Fibroblast of skin of right biceps (primary cell): ENCODE results near the gene NUP50.

Experiments
- DNase-seq: peaks from one replicate; pipeline ENCODE4 v3.0.0-alpha.2; 2013

Gene NUP50

DNA sequence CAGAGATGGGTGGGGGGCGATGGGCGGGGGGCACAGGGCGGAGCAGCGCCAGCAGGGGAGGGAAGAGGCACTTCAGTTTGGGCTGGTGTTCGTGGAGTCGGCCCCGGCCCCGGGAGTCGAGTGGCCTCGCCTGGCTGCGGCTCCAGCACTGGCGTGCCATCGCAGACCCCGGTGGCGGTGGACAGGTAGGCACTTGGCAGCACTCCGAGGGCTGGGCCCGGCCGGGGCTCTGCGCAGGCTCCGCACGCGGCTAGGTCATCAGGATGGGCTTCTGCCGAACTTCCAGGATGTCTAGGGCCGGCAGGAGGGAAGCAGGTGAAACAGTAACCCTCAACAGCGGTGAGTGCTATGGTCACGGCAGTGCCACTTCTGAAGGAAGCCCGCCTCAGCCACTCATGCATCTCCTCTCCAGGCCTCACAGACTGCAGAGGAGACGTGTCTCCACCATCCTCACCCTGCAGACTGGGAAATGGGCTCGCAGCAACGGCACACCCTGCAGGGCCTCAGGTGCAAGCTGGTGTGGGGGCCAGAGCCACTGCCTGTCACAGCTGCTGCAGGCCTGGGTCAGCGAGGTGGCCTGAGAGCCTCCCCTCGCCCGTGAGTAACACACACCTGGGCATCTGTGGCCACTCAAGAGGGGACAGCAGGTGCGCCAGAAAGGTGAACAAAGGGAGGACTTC, 33.3 kb downstream of the NUP50 start:
- no peak for DNase-seq

DNA sequence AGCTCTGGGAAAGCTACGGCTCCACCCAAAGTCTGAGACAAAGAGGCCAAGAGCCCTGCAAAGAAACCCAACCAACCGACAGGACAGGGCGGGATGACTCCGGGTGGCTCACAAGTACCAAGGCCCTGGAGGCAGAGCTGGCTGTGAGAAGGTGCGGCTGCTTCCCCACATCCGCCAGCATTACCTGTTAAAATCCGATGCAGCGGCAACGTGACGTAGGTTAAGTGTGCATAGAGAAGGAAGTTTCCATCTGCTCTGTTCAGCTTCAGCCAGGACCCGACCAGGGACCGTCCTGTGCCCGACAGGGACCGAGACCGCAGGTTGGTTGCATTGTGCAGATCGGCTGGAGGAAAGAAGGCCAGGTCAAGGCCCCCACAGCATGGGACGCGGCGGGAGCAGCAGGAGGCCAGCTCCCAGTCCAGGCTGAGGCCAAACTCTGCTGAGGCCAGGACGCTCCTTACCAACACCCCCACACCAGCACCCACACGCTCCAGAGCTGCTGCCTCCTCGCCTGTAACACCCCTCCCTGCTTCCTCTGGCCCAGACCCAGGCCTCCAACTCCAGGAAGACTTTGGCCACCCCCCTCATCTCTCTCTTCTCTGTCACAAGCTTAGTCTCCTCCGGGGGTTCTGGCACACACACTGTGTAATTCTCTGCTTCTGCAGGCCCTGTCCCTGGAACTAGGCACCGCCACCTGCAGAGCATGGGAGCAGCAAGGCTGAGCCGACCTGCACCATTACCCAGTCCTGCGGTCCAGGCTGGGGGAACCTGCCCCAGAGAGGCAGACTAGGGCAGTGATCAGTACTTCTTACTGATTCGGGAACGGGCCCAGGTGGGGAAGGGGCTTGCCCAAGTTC, 34.1 kb downstream of the NUP50 start:
- no peak for DNase-seq

GRCh38 chr22:45198463-45198795, 34.7 kb downstream of the NUP50 start:
- no peak for DNase-seq

DNA sequence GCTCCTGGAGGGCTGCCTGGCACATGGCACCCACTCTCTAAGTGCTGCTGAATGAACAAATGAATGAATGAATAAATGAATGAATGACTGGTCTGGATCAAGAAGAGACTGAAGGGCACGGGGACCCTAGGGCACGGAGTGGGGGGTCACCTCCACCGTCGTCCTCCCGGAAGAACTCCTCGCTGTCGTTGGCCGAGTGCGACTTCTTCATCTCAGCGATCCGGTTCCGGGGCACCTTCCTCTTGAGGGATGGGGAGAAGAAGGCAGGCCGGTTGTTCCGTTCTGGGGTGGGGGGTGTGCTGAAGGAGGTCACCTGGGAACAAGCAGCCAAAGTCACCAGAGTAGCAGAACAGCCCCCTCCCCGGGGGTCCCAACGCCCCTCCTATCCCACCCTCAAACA, 36.0 kb downstream of the NUP50 start:
- no peak for DNase-seq

DNA sequence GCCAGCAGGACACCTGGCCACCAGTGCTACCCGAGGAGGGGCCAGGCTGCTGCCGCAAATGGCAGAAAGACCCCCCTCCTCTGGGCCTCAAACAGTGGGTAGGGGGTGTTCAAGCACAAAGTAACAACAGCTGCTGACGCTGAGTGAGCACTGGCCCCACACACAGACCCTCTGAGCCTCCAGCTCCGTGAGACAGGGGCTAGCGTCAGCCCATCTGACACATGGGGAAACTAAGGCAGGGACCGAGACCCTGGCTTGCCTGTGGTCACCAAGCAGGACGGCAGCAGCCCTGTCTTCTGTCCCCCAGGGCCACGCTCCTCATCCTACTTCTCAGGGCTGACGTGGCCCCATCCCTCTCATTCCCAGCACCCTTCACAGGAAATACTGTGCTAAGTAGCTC, 36.5 kb downstream of the NUP50 start:
- no peak for DNase-seq

- DNase-seq, result peak; percentile 45
These were observed 37.3 kb downstream of the NUP50 start for GRCh38 chr22:45200860-45201511.

DNA sequence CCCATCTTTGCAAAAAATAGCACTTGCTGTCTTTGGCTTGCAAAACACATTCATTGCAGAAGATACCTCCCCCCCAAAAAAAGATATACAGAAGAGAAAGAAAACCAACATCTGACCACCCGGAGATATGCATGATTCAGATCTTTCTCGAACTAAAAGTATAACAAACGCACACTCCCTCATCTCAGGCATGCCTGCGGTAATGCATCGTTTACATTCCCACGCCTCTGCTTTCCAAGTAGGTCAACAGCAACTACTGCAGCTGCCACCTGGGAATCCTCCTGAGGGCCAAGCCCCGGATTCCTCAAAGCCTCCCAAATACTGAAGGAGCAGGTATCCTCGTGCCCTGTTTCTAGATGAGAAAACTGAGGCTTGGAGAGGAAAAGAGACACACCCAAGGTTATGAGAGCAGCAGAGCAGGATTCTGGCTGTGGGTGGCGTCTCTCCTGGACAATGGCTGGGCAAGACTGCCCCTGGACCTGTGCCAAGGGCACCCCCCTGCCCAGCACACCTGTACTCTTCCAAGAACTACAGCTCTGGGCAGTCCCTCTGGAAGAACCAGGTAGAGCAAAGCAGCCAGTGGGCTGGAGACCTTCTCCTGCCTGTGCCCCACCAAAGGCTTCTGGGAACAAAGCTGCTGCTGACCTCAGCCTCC, 38.1 kb downstream of the NUP50 start:
- DNase-seq, result peak; percentile 83

- no peak for DNase-seq
These were observed 38.8 kb downstream of the NUP50 start for GRCh38 chr22:45202333-45203149.

- no peak for DNase-seq
These were observed 39.6 kb downstream of the NUP50 start for GRCh38 chr22:45203150-45203951.

DNA sequence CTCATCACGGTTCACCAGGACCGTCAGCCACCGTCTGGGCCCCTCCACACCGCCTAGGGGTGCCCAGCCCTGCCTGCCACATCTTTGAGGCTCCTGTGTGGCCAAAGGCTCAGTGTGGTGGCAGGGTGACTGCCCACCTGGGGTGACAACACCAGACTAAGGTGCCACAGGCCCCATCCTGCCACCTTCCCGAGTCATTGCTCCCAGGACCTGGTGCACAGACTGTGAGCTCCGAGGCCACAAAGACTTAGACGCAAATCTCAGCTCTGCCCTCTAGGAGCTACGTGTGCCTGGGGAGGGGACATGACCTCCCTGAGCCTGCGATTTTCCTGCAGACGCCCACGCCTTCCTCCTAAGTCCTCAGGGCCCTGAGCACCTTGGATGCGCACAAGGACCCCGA, 40.5 kb downstream of the NUP50 start:
- no peak for DNase-seq

DNA sequence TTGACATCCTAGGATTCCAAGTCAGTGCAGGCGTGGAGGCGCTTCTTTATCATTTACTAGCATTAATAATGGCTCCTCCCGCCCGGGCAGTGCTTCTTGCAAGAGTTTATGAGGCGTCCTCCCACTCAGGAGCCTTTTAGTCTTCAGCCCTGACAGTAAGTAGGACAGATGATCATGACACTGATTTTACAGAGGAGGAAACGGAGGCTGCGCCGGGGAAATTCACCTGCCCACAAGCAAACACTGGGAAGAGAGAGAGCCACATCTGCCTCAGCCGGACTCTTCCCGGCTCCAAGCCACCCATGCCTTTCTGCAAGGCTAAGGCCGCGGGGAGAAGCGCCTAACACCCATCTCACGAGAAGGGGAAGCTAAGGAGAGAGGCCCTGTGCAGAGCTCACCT, 41.1 kb downstream of the NUP50 start:
- no peak for DNase-seq

DNA sequence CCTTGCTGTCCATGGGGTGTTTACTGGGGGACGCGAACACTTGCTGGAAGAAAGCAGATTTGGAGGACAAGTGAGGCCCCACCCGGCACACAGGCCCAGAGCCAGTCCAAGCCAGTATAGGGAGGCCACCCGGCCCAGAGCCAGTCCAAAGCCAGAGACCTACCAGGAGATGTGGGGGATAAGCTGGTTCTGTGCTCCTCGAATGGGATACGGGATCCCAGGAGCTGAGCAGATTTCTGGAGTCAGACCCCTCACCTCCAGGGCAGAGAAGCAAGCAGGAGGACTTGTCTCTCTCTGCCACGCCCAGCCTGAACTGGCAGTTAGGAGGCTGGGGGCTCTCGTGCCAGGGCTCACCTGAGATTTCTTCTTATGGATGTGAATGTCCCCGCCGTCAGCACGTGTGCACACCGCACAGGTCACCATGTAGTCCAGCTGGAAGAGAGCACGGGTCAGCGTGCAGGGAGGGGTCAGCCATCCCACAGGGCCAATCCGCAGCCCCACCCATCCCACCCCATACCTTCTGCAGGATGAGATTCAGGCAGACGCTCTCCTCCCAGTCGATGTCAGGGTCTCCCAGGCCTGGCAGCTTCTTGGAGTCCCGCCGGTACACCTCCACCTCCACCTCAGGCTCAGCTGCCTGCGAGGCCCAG, 41.7 kb downstream of the NUP50 start:
- DNase-seq, result no peak

DNA sequence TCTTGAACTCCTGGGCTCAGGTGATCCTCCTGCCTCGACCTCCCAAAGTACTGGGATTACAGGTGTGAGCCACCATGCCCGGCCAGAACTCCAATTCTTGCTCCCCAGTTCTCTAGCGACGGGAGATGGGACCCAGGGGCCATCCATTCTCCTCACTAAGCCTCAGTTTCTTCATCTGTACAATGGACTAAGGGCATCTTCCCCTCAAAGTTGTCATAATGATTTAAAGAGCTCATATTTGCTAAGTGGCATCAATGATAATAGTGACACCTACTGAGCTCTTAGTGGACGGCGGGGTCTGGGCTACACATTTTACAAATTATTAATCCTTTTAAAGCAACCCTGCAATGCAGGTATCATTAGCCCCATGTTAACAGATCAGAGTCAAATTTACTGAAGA, 42.5 kb downstream of the NUP50 start:
- DNase-seq, result no peak

DNA sequence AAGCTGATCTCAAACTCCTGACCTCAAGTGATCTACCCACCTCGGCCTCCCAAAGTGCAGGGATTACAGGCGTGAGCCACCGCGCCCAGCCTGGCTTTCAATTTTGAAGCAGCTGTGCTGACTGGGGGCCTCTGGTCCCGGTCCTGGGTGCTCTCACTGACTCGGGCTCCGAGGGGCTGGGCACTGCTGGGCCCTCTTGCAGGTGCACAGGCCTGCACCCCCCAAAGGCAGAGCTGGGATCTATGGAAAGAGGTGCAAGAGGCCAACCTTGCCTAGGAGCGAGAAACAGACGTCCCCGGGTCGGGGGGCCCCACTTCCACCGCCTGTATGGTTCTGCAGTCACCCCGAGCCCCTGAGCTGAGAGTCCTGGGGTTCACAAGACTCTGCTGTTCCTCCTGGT, 43.8 kb downstream of the NUP50 start:
- DNase-seq, result no peak

GRCh38 chr22:45207981-45208664, 44.4 kb downstream of the NUP50 start:
- DNase-seq, result peak; percentile 70

- no peak for DNase-seq
These were observed 44.9 kb downstream of the NUP50 start for GRCh38 chr22:45208696-45208992.

DNA sequence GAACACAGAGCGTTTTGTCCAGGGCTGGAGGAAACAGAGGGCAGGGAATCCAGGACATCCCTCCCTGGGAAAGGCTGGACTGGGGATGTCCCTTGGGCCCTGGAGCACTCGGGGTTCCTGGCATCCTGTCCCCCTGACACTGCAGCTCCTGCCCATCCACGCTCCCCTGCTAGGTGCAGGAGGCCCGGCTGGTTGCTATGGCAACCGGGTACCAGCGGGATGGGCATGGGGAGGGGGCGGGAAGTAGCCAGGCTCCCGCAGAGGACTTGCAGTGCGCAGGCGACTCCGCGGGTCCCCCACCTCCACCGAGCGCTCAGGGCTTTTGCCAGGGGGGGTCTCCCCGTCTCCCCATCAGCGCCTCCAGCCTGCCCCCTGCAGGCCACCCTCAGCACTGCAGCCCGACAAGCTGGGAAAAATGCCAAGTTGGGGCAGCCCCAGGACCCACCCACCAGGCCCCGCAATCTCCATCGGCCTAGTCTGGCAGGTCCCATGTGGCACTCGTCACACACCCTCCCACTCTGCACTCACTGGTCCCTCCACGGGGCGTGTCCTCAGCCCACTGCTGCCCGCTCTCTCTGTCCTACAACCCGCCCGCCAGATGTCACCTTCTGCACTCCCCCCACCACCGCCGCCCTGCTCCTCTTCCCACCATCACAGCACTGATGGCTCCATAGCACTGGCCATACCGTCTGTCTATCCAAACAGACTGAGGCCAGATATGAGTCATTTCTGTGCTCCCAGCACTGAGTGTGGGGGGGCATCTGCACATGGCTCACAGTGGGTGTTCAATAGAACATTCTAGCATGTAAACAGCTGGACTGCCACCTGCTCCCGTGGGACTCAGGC, 45.5 kb downstream of the NUP50 start:
- DNase-seq, result peak; percentile 78

DNA sequence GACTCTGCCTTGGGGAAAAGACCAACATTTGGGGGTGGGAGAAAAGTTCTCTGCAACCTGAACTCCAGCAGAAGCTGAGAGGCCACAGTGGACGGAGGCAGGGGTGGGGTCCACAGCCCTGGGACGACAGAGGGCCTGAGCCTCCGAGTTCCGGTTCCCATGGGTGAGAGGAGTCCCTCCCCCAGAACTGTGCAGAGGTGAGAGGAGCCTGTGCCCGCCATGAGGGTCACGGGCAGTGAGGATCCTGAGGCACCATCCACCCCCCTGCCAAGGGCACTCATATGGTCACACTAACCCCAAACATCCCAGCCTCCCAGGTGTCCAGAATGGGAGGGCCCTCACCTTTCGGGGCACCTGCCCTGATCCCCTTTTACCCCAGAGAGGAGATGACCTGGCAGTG, 46.4 kb downstream of the NUP50 start:
- no peak for DNase-seq

DNA sequence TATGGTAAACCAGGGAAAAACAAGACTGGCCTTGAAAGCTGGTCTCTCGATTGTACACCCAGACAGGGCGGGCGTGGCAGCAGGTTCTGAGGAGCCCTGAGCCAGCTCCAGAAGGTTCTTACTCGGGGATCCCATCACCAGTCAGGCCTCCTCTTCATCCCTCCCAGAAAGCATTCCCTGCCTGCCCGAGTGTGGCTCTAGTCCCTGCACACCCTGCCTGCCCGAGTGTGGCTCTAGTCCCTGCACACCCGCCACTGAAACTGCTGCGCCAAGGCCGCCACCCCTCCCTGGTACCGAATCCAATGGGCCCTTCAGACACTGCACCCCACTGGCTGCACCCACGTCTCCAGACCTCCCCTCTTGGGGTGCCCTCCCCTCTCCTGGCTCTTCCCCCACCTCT, 46.9 kb downstream of the NUP50 start:
- DNase-seq, result no peak

DNA sequence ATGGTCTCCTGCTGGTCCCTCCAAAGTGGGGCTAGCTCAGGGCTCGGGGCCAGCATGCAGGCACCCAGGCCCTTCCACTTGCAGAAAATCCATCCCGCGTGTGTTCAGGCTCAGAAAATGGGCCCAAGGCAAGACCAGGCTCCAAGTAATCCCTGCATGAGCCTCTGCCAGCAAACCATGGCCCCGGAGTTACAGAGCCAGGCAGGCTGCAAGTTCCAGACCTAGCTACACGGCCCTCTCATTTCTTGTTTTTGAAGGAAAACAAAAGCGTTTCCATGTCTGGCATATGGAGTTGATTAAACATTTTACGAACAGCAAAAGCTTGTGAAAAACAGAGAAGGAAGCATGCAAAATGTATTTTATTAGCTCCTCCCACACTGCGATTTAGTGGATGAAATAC, 47.3 kb downstream of the NUP50 start:
- peak; percentile 84 for DNase-seq
